Inflammatory macrophage treated with lipopolysaccharide for 4 hours (primary cell): Measurements from ENCODE around the gene CD81.

Experiments used
- DNase-seq: peaks from one replicate; pipeline ENCODE4 v3.0.0-alpha.2; 2020

CD81 gene

GRCh38 chr11:2391181-2391975 lies 14.3 kb downstream of the CD81 start:
- DNase-seq: no peak

GRCh38 chr11:2392241-2392959 lies 15.3 kb downstream of the CD81 start:
- no peak for DNase-seq

DNA sequence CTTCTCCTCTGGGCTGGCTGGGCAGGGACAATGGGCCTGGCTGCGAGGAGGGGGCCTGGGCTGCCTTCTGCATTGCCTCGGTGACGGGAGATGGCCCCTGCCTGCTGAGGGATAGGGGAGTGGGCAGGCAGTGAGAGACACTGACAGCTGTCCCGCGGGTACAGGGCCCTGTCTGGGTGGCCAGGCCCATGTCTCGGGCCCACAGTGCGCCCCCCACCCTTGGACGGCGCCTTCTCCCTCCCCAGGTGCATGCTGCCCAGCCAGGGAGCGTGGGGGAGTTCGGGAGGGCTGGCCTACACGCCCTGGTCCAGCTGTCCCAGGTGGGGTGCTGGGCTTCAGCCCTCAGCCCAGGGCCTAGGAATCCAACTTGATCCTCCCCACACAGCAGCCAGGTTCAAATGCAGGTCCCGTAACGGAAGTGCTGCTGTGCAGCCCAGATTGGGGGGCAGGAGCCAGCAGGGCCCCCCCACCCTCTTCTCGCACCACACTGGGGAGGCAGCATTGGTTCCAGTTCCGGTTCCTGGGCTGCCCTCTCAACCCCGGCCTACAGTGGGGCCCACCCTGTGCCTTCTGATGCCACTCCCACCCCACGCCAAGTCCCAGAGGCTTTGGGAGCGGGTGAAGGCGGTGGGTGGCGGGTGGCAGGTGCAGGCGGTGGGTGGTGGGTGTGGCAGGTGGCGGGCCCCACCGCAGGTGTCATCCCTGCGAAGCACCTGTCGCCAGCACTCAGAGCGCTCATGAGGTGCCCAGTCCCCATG lies 16.2 kb downstream of the CD81 start:
- no peak for DNase-seq

- DNase-seq: no peak
These were observed 17.1 kb downstream of the CD81 start for GRCh38 chr11:2393941-2394817.

DNA sequence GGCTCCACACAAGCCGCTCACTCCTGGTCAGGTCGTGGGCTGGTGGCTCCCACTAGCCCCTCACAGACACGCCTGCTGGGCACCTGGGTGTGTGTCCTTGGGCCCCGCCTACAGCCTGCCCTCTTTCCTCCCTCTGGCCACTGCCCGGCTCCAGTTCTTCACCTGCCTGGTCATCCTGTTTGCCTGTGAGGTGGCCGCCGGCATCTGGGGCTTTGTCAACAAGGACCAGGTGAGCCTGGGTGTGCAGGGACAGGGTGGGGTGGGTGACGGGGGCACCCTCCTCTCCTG lies 17.7 kb downstream of the CD81 start:
- DNase-seq: no peak

GRCh38 chr11:2395211-2395730 lies 18.2 kb downstream of the CD81 start:
- DNase-seq: no peak

DNA sequence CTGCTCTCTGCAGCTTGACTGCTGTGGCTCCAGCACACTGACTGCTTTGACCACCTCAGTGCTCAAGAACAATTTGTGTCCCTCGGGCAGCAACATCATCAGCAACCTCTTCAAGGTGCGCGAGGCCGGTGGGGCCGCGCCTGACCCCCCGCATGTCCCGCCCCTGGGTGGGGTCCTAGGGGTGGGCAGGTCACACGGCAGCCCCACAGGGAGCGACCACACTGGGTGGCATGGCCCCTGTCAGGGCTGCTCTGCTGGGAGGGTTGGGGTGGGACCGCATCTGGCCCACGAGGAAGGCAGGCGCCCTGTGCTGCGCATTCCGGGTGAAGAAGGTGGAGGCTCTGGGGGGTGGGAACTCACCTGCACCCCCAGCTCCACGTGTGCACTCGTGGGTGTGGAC lies 18.7 kb downstream of the CD81 start:
- no peak for DNase-seq

DNA sequence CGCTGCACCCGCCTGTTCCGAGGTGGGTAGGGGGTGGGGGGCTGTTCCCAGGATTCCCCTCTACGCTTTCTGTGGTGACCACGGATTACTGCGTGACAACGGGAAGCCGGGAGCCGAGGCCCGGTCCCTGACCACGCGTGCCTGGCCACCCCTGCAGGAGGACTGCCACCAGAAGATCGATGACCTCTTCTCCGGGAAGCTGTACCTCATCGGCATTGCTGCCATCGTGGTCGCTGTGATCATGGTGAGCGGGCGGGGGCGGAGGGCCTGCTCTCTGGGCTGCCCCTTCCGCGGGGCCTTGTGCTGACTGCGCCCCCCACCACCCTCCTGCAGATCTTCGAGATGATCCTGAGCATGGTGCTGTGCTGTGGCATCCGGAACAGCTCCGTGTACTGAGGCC lies 19.4 kb downstream of the CD81 start:
- DNase-seq: no peak

GRCh38 chr11:2397005-2397404 lies 19.9 kb downstream of the CD81 start:
- DNase-seq: no peak

DNA sequence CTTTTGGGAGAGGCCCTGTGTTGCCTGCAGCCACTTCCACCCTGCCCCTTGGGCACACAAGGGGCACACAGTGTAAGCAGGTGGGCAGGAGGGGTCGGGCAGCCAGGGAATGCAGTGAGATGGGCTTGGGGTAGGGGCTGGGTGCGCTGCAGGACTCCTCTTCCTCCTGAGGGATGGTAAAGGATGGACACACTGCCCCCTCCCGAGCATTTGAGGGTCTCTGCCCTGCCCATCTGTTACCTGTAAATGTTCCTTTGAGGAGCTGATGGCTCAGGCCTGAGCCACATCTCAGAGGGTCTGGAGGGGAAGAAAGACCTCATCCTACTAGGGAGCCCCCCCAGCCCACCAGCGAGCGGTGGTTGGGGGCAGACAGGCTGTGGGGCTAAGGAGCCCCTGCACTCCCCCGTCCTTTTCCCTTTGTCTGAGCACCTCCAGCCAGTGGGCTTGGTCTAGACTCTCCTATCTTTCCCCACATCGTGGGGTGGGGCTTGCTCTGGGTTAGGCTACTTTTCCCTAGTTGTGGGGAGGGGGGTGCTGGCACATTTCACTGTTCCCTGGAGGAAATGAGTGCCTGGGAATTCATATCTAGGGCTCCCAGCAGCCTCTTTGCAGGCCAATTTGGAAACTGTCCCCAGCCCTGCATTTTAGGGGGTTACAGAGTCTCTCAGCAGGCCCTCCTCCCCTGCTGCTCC lies 21.7 kb downstream of the CD81 start:
- DNase-seq: no peak

- DNase-seq: no peak
These were observed 22.5 kb downstream of the CD81 start for GRCh38 chr11:2399488-2400068.

DNA sequence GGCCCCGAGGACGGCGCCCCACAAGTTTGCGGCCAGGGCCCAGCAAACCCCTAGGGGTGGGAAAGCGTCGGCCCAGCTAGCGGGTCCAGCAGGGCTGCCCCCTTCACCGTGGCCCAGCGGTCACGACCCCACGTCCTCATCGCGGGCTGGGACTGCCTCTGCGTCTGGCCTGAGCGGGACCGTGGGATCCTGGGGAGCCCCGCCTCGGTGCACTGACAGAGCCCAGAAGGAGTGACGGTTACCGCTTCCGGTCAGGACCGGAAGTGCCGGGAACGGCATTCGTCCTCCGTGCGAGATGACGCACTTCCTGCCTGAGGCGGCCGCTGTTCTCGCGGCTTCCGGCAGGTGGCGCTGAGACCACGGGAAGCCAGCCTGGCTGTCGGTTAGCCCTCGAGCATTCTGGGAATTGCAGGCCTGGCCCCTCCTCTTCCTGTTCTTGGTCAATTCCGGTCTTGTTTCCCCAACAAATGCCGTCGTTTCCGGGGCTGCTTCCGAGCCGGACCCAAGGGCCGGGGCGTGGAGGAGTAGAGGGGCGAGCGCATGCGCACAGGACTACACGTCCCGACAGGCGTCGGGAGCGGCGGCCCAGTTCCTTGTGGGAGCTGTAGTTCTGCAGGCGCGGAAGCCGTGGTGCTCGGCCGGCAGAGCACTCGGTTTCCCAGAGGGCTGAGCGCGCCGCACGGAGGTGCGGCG lies 23.1 kb downstream of the CD81 start, which contains the start of gene TSSC4:
Gene TSSC4 (plus strand): TSS at position 682 of the 693 bp plus-strand sequence. CDS start 1,884 bp downstream, outside the sequence.
- peak; percentile 100 for DNase-seq

- DNase-seq: no peak
These were observed 23.8 kb downstream of the CD81 start for GRCh38 chr11:2400762-2401435.

DNA sequence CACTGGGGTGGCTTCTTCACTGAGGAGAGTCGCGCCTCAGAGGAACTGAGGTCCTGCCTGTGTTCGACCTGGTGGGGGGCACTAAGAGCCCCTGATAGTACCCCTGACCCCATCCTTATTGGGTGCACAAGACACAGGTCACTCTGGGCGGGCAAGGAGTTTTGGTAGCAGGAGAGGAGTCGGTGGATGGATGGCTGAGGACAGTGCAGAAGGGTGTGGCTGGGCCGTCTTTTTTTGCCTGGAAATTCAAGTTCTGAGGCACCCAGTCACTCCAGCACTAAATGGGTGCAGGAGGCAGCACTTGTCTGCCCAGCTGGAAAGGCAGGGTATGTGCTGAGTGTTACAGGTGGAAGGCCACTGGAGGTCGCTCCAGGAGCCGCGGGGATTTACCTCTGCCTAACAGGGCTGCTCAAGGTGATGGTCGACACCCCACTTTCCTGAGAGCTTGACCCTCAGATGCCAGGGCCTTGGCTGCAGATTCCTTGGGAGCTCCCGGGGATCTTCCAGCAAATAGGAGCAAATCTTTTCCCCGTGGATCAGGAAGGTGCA lies 24.4 kb downstream of the CD81 start:
- no peak for DNase-seq

GRCh38 chr11:2402106-2402505 lies 25.0 kb downstream of the CD81 start:
- DNase-seq: no peak

- DNase-seq: no peak
These were observed 26.0 kb downstream of the CD81 start for GRCh38 chr11:2402890-2403645.

GRCh38 chr11:2404735-2405196 lies 27.7 kb downstream of the CD81 start:
- DNase-seq: no peak

- DNase-seq: no peak
These were observed 29.3 kb downstream of the CD81 start for GRCh38 chr11:2406451-2406850.

GRCh38 chr11:2406878-2407410 lies 29.8 kb downstream of the CD81 start:
- no peak for DNase-seq
